ENCODE measurements around the gene IQCM. TPM values are rescaled to one million over a fixed set of nuclear protein-coding genes. Genes with fewer than 3 reads are reported as not detected.

The IQCM gene
- total RNA-seq, 2 experiments from 2014 or later = not detected

DNA sequence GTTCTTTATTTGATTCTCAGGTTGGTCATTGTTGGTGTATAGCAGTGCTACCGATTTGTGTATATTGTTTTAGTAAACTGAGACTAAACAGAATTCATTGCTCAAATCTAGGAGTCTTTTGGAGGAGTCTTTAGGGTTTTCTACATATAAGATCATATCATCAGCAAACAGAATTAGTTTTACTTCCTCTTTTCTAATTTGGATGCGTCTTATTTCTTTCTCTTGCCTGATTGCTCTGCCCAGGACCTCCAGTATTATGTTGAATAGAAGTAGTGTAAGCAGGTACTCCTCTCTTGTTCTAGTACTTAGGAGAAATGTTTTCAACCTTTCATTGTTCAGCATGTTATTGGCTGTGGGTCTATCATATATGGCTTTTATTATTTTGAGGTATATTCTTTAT lies 92.6 kb downstream of the IQCM start:
- ATAC-seq = no peak
- POLR2A ChIA-PET = no interaction called here
- no peak overlapping the region for H3K4me3 Mint-ChIP-seq

DNA sequence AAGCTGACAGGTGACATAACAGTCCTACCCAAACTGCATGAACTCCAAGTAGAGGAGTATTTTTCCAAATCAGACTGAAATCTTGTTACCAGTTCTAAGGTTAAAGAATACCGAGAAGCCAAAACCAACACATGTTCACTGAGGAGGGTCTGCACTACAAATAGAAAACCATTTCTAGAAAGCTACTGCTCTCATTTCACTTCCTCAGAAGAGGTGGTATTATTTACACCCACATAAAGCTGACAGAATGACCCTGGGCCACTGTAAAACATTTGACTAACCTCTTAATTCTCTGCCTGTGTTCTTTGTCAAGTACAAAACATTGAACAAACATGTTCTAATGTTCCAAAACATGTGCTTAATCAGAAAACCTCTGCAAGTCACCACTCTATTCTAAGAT lies 95.8 kb downstream of the IQCM start:
- ChIA-PET CTCF (no interaction called here), POLR2A (no interaction called here)
- peaks cover 2% of the 10 kb centered on the region for H3K27me3 Mint-ChIP-seq
- H3K4me1 Mint-ChIP-seq = no peaks in the 10 kb centered on the region
- H3K4me3 Mint-ChIP-seq = no peak overlapping the region
- no peak overlapping the region for H3K27ac Mint-ChIP-seq
- peaks cover 3% of the 10 kb centered on the region for H3K9me3 Mint-ChIP-seq (ENCODE audit: low read depth)
- no peak for ATAC-seq
- no peak for DNase-seq
- H3K36me3 Mint-ChIP-seq (ENCODE audit: low read depth) = no peaks in the 10 kb centered on the region
- intact Hi-C loops (cut with DNase I, micrococcal nuclease) = no loop called here

More for the DNA sequence above, 92.6 kb downstream of the IQCM start:
- intact Hi-C loops (cut with DNase I, micrococcal nuclease) = no loop called here
- no peaks in the 10 kb centered on the region for H3K36me3 Mint-ChIP-seq (ENCODE audit: low read depth)
- peaks cover 3% of the 10 kb centered on the region for H3K9me3 Mint-ChIP-seq (ENCODE audit: low read depth)
- no peak overlapping the region for H3K27ac Mint-ChIP-seq
- peaks cover 5% of the 10 kb centered on the region for H3K27me3 Mint-ChIP-seq
- DNase-seq = no peak
- H3K4me1 Mint-ChIP-seq = no peaks in the 10 kb centered on the region
- CTCF ChIA-PET = no interaction called here

DNA sequence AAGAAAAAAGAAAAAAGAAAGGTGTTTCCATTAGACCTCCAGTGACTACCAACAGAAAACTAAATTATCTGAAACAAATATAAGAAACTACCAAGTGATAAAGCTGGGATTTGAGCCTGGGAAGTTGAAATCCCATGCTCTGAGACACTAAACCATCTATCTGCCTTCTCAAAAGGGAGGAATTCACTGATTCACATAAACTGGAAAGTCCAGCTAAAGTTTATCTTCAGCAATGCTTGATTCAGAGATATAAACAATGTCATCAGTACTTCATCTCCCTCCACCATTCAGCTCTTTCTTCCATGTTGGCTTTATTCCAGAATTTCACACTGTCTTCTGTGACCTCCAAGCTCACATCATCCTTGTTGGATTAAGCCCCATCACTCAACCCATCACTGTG lies 96.3 kb downstream of the IQCM start:
- intact Hi-C loops (cut with DNase I, micrococcal nuclease) = no loop called here
- H3K9me3 Mint-ChIP-seq (ENCODE audit: low read depth) = peaks cover 3% of the 10 kb centered on the region
- no peaks in the 10 kb centered on the region for H3K4me1 Mint-ChIP-seq
- no peak overlapping the region for H3K27ac Mint-ChIP-seq
- H3K36me3 Mint-ChIP-seq (ENCODE audit: low read depth) = no peaks in the 10 kb centered on the region
- no peak overlapping the region for H3K4me3 Mint-ChIP-seq
- ChIA-PET CTCF (no interaction called here), POLR2A (no interaction called here)
- peaks cover under 1% of the 10 kb centered on the region for H3K27me3 Mint-ChIP-seq
- ATAC-seq (no peak), DNase-seq (no peak)

DNA sequence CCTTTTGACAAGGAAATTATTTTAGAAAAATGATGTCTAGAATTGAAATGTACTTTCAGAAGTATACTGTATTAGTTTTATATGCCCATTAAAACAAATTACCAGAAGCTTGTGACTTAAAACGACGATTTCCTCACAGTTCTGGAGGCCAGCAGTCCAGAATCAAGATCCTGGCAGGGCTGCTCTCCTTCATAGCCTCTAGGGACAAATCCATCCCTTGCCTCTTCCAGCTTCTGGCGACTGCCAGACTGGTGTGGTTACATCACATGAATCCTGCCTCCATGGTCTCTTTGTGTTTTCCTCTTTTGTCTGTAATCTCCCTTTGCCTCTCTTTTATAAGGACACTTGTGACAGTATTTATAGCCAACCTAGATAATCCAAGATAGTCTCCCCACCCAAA lies 97.1 kb downstream of the IQCM start:
- Mint-ChIP-seq H3K36me3 (ENCODE audit: low read depth) (no peaks in the 10 kb centered on the region), H3K4me1 (no peaks in the 10 kb centered on the region), H3K4me3 (no peak overlapping the region), H3K27me3 (no peaks in the 10 kb centered on the region), H3K9me3 (ENCODE audit: low read depth) (peaks cover 3% of the 10 kb centered on the region), H3K27ac (no peak overlapping the region)
- intact Hi-C loops (cut with DNase I, micrococcal nuclease) = no loop called here
- POLR2A ChIA-PET = no interaction called here
- no peak for ATAC-seq
- CTCF ChIA-PET = no interaction called here
- no peak for DNase-seq

DNA sequence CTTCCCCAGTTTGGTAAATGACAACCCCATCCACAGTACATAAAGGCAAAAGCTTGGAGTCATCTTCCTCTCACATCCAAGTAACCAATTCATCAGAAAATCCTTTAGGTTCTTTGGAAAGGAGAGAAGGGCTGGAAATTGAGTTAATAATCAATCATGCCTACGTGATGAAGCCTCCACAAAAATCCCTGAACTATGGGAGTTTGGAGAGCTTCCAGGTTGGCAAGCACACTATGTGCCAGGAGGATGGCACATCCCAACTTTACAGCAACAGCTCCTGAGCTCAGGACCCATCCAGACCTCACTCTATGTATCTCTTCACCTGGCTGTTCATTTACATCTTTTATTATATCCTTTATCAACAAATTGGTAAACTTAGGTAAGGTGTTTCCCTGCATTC lies 98.9 kb downstream of the IQCM start:
- ChIA-PET CTCF (no interaction called here), POLR2A (no interaction called here)
- no peaks in the 10 kb centered on the region for H3K27me3 Mint-ChIP-seq
- intact Hi-C loops (cut with DNase I, micrococcal nuclease) = no loop called here
- no peaks in the 10 kb centered on the region for H3K4me1 Mint-ChIP-seq
- H3K27ac Mint-ChIP-seq = no peak overlapping the region
- H3K4me3 Mint-ChIP-seq = no peak overlapping the region
- peaks cover 3% of the 10 kb centered on the region for H3K9me3 Mint-ChIP-seq (ENCODE audit: low read depth)
- ATAC-seq = no peak
- no peaks in the 10 kb centered on the region for H3K36me3 Mint-ChIP-seq (ENCODE audit: low read depth)
- DNase-seq = no peak

DNA sequence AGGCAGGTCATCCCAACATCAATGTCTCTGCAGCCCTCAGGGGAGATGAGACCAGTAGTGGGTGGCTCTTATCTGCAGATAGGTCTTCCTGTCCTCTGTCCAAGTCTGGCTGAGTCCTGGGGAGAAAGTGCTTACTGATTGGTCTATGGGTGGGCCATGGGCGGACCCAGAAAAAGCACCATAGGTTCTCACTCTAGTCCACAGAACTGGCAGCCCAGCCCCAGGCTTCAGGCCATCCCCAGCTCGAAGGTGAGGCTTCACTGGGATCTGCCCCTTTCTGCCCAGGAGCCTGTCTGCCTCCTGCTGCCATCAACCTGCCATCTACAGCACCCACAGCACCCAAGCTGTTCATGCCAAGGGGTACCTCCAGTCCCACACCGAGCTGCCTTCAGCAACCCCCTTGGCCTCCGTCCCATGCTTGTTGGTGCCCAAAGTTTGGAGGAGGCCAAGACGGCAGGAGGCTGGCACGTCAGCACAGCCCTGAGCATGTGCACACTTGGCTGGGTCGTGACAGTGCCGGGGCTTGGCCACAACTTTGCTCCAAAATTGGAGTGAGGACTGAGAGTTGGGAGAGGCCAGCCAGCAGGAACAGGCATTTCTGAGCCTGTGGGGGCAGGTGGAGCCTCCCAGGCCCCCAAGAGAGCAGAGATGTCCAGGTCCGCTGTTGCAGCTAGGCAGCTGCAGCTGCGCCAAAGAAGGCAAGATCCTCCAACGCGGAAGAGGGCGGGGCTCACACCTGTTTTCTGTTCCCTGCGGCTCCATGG lies 99.6 kb downstream of the IQCM start:
- intact Hi-C loops (cut with DNase I, micrococcal nuclease) = no loop called here
- Mint-ChIP-seq H3K4me3 (no peak overlapping the region), H3K4me1 (no peaks in the 10 kb centered on the region), H3K27ac (no peak overlapping the region), H3K36me3 (ENCODE audit: low read depth) (no peaks in the 10 kb centered on the region), H3K27me3 (no peaks in the 10 kb centered on the region), H3K9me3 (ENCODE audit: low read depth) (peaks cover 3% of the 10 kb centered on the region)
- ATAC-seq (no peak), DNase-seq (no peak)
- ChIA-PET POLR2A (no interaction called here), CTCF (no interaction called here)

DNA sequence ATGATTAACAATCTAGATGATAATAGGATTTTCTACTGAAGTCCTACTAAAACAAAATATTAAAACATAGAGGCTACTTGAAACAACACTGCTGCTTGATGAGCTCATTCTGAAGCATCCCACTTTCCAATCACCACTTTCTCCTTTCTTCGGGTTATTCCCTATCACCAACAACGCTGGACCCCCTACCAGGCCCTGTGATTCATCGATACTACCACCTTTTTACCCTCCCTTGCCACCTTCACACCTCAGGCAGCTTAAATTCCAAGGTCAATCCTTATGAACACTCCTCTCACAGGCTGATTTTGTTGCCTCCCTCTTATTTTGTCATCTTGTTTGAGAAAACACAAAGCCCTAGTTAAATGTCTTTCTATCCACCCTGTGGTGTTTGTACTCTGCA lies 102.6 kb downstream of the IQCM start:
- Mint-ChIP-seq H3K27me3 (no peaks in the 10 kb centered on the region), H3K4me1 (no peaks in the 10 kb centered on the region), H3K36me3 (ENCODE audit: low read depth) (no peaks in the 10 kb centered on the region), H3K4me3 (no peak overlapping the region), H3K27ac (no peak overlapping the region), H3K9me3 (ENCODE audit: low read depth) (no peaks in the 10 kb centered on the region)
- POLR2A ChIA-PET = no interaction called here
- DNase-seq (no peak), ATAC-seq (no peak)
- CTCF ChIA-PET = no interaction called here
- intact Hi-C loops (cut with DNase I, micrococcal nuclease) = no loop called here

DNA sequence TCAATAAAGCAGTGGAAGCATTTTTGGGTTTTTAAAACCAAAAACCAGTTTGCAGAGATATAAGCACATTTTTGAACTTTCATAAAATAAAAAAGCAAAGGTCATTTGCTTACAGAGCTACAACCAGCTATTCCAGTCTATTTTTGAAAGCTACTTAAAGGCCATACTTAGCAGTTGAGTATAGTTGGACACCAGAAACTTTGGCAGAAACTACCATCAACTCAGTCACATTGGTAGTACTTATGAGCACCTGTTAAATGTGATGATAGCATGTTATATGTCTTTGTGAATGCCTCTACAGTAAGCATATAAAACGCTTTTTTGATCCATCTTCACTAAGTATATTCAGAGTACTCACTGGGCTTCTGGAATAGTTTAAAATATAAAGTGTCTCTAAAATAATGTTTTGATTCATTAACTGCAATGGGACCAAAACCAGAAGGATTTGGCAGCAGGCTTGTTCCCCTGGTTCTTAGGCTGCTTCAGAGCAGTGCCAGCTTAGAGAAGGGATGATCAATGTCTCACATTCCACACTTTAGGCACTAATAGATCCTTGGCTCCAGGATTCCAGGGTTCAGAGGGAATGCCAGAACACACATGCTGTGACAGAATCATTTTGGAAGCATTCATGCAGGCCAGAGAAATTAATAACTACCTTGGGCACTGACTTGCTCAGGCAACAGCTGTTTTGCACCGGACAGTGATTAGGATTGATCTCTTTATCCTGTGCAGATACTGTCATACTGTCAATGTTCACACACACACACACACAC lies 103.9 kb downstream of the IQCM start:
- no peaks in the 10 kb centered on the region for H3K27me3 Mint-ChIP-seq
- no peaks in the 10 kb centered on the region for H3K9me3 Mint-ChIP-seq (ENCODE audit: low read depth)
- H3K4me3 Mint-ChIP-seq = no peak overlapping the region
- ATAC-seq (no peak), DNase-seq (no peak)
- no peaks in the 10 kb centered on the region for H3K4me1 Mint-ChIP-seq
- ChIA-PET POLR2A (no interaction called here), CTCF (no interaction called here)
- intact Hi-C loops (cut with DNase I, micrococcal nuclease) = no loop called here
- no peak overlapping the region for H3K27ac Mint-ChIP-seq
- no peaks in the 10 kb centered on the region for H3K36me3 Mint-ChIP-seq (ENCODE audit: low read depth)

DNA sequence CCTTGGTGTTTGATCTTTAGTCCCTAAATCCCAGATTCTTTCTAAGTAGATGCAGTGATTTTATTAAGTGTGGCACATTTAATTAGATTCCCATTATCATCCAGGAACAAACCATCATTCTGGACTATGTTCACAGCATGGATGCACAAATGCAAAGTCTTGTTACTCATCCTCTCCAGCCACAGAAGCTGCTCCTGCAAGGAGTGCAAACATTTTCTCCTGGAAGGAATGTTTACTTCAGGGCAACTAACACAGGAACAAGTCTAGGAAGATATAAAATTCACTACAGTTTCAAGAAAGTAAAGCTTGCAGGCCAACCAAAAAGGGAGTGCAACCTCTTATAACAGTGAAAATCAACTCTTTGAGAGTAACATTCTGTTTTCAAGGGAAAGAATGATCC lies 106.0 kb downstream of the IQCM start:
- ChIA-PET POLR2A (no interaction called here), CTCF (no interaction called here)
- no peaks in the 10 kb centered on the region for H3K36me3 Mint-ChIP-seq (ENCODE audit: low read depth)
- ATAC-seq (no peak), DNase-seq (no peak)
- H3K4me3 Mint-ChIP-seq = no peak overlapping the region
- intact Hi-C loops (cut with DNase I, micrococcal nuclease) = no loop called here
- H3K27ac Mint-ChIP-seq = no peak overlapping the region
- no peaks in the 10 kb centered on the region for H3K4me1 Mint-ChIP-seq
- H3K27me3 Mint-ChIP-seq = no peaks in the 10 kb centered on the region
- no peaks in the 10 kb centered on the region for H3K9me3 Mint-ChIP-seq (ENCODE audit: low read depth)

DNA sequence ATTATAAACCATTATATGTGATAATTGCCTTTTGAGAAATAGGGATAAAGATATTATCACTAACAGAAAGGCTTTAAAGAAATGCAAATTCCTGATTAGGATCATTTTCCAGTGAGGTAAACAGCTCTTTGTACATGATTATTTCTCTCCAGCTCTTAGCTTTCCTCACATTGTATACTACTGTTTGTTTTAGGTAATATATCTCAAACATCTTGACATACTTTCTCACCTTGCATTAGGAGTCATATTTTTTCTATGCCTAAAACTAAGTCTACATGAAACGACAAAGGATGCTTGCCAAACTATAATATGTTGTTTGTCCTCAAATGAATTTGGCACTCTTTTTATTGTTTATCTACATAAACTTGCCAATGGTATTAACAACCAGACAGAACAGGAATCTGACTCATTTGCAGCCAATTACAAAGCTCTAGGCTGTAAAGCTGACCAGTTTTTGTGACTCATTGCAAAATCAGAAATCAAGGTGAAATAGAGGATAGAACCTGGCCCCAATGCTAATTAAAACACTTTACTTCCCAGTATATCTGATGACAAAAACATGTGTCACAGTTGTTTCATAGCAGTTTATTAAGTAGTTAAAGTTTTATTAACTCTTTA lies 107.0 kb downstream of the IQCM start:
- no peak overlapping the region for H3K4me3 Mint-ChIP-seq
- H3K9me3 Mint-ChIP-seq (ENCODE audit: low read depth) = no peaks in the 10 kb centered on the region
- no peaks in the 10 kb centered on the region for H3K36me3 Mint-ChIP-seq (ENCODE audit: low read depth)
- no peaks in the 10 kb centered on the region for H3K27me3 Mint-ChIP-seq
- ChIA-PET CTCF (no interaction called here), POLR2A (no interaction called here)
- intact Hi-C loops (cut with DNase I, micrococcal nuclease) = no loop called here
- ATAC-seq = no peak
- no peaks in the 10 kb centered on the region for H3K4me1 Mint-ChIP-seq
- no peak overlapping the region for H3K27ac Mint-ChIP-seq
- DNase-seq = no peak

DNA sequence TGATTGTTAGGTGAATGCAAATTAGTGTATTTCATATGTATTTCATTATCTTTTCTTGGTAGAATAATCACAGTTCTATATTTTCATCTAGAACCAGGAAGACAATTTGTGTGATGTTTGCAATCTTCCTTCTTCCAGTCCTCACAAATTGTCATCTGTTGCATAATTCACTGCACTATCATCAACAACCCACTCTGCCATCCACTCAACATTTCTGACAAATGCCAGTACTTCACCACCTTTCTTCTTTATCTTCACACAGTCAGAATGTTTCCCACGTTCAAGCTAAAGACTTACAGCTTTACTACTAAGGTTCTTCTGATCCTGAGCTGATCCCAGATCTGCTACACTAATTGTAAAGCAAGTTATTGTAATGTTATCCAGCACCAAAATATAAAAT lies 107.8 kb downstream of the IQCM start:
- Mint-ChIP-seq H3K27me3 (no peaks in the 10 kb centered on the region), H3K36me3 (ENCODE audit: low read depth) (no peaks in the 10 kb centered on the region), H3K4me3 (no peak overlapping the region), H3K9me3 (ENCODE audit: low read depth) (no peaks in the 10 kb centered on the region), H3K4me1 (no peaks in the 10 kb centered on the region), H3K27ac (no peak overlapping the region)
- DNase-seq (no peak), ATAC-seq (no peak)
- POLR2A ChIA-PET = no interaction called here
- CTCF ChIA-PET = no interaction called here
- intact Hi-C loops (cut with DNase I, micrococcal nuclease) = no loop called here

DNA sequence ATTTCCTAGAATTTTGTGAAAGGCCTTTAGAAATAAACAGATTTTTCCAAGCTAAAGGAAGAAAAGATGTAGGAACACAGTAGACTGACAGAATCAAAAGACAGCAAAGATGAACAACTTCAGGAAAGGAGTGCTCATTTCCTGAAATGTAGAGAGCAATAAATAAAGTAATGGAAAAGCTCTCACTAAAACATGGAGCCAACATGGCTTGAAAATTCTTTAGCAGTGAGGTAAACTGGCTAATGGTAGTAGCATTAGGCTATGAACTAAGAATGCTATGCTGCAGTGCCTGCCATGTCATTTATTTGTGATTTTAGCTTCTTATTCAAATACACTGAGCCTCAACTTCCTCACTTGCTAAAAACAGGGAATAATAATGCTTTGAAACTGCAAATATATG lies 108.7 kb downstream of the IQCM start:
- H3K27ac Mint-ChIP-seq = no peak overlapping the region
- H3K27me3 Mint-ChIP-seq = no peaks in the 10 kb centered on the region

More for the DNA sequence above, 108.7 kb downstream of the IQCM start:
- H3K9me3 Mint-ChIP-seq (ENCODE audit: low read depth) = no peaks in the 10 kb centered on the region
- ChIA-PET POLR2A (no interaction called here), CTCF (interaction anchor here (0.6 kb wide), 1 partner anchor 358 kb away, joined by 3 read pairs; no protein-coding TSS in a partner anchor)
- no peak for DNase-seq
- intact Hi-C loops (cut with DNase I, micrococcal nuclease) = no loop called here
- H3K4me1 Mint-ChIP-seq = no peaks in the 10 kb centered on the region
- no peak overlapping the region for H3K4me3 Mint-ChIP-seq
- no peaks in the 10 kb centered on the region for H3K36me3 Mint-ChIP-seq (ENCODE audit: low read depth)
- ATAC-seq = no peak

Measured in activated CD4-positive, alpha-beta T cell treated with anti-CD3 and anti-CD28 coated beads for 36 hours (primary cell).